ENCODE data around the gene FUT6.
"Not testable (repeated sequence)": the region's sequence is repeated elsewhere in the genome, so short reads cannot be mapped to it uniquely, and the experiment has no call there.

Gene FUT6

DNA sequence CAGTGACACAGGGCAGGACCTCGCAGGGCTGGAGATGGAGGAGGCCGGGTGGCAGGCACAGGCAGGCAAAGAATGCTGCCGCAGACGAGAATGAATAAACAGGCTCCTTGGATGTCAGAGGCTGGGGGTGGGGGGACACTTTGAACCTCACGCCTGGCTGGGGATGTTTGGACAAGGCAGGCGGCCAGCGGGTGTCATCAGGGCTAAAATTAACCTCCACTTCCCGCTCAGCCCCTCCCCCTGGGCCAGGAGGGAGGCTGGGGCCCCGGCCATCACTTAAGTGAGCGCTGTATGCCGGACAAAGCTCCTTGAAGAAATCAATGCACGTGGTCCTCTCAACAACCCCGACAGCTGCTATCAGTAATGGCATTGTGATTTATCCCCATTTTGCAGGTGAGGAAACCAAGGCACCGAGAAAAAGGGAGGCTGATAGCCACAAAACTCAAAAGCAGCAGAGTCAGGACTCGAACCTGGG lies 41.1 kb upstream of the FUT6 start:
- Mint-ChIP-seq H3K27me3 (ENCODE audit: low read depth, poor library complexity) (peaks cover 17% of the 10 kb centered on the region), H3K9me3 (peaks cover 3% of the 10 kb centered on the region), H3K4me3 (no peak overlapping the region), H3K27ac (no peak overlapping the region), H3K4me1 (peaks cover 61% of the 10 kb centered on the region), H3K36me3 (ENCODE audit: low read depth) (no peaks in the 10 kb centered on the region)
- TF ChIP-seq, protein P1, sequence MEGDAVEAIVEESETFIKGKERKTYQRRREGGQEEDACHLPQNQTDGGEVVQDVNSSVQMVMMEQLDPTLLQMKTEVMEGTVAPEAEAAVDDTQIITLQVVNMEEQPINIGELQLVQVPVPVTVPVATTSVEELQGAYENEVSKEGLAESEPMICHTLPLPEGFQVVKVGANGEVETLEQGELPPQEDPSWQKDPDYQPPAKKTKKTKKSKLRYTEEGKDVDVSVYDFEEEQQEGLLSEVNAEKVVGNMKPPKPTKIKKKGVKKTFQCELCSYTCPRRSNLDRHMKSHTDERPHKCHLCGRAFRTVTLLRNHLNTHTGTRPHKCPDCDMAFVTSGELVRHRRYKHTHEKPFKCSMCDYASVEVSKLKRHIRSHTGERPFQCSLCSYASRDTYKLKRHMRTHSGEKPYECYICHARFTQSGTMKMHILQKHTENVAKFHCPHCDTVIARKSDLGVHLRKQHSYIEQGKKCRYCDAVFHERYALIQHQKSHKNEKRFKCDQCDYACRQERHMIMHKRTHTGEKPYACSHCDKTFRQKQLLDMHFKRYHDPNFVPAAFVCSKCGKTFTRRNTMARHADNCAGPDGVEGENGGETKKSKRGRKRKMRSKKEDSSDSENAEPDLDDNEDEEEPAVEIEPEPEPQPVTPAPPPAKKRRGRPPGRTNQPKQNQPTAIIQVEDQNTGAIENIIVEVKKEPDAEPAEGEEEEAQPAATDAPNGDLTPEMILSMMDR (IDR thresholded peaks at IDR 0.05): no peak
- DNase-seq: peak; percentile 44

DNA sequence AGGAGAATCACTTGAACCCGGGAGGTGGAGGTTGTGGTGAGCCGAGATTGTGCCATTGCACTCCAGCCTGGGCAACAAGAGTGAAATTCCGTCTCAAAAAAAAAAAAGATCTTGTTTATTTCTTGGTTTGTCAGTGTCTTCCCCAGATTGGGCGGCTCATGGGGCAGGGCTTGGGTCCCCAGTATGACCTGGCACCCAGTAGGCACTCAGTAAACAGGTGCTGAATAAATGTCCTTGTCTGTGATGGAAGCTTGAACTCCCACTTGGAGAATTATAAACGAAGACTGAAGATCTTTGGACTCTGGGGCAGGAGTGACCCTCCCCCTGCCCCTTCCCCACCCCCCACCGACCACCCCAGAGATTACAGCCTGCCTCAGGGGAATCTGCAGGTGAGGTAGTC lies 40.7 kb upstream of the FUT6 start:
- Mint-ChIP-seq H3K4me3 (no peak overlapping the region), H3K27ac (no peak overlapping the region), H3K4me1 (peaks cover 56% of the 10 kb centered on the region), H3K9me3 (peaks cover under 1% of the 10 kb centered on the region), H3K36me3 (ENCODE audit: low read depth) (no peaks in the 10 kb centered on the region), H3K27me3 (ENCODE audit: low read depth, poor library complexity) (peaks cover 14% of the 10 kb centered on the region)
- no peak for DNase-seq
- TF ChIP-seq, protein P1 (IDR thresholded peaks at IDR 0.05): no peak

DNA sequence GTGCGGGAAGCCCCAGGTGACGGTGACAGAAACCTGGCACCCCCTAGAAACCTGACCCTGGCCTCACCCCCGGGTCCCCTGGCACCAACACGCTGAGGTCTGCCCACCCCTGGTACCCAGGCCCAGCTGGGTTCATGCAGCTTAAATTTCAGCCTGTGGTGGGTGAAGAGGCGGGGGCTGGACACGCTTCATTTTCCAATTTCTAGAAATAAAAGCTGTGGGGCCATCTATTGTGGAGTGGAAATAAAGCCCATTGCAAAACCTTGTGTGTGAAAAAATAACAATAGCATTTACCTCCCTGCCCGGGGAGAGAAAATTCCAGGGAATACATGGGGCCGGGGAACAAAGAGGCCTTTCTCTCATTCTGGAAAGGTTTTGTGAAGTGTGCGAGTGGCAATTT lies 38.4 kb upstream of the FUT6 start:
- TF ChIP-seq, protein P1 (IDR thresholded peaks at IDR 0.05): no peak
- DNase-seq: no peak
- Mint-ChIP-seq H3K36me3 (ENCODE audit: low read depth) (no peaks in the 10 kb centered on the region), H3K4me1 (peaks cover 50% of the 10 kb centered on the region), H3K27me3 (ENCODE audit: low read depth, poor library complexity) (peaks cover 8% of the 10 kb centered on the region), H3K4me3 (no peak overlapping the region), H3K9me3 (no peaks in the 10 kb centered on the region), H3K27ac (no peak overlapping the region)

DNA sequence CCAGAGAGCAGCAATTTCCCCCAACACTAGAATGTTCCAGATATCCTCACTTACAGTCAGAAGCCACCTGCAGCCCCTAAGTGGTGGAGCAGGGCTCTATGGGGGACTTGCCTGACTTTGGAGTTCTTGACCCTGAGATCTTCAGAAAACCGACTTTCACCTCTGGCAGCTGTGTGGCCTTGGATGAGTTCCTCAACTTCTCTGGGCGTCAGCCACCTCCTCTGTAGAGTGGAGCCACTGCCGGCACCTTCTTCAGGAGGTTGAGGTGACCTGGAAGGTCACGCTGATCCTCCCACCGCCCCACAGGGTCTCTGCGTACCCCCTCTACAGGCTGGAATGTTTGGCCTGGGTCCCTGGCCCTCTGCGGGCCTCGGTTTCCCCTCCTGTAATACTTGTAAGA lies 37.9 kb upstream of the FUT6 start:
- Mint-ChIP-seq H3K27ac (no peak overlapping the region), H3K4me1 (peaks cover 46% of the 10 kb centered on the region), H3K4me3 (no peak overlapping the region), H3K36me3 (ENCODE audit: low read depth) (no peaks in the 10 kb centered on the region), H3K27me3 (ENCODE audit: low read depth, poor library complexity) (peaks cover 8% of the 10 kb centered on the region), H3K9me3 (no peaks in the 10 kb centered on the region)
- no peak for DNase-seq
- TF ChIP-seq, protein P1 (IDR thresholded peaks at IDR 0.05): no peak

DNA sequence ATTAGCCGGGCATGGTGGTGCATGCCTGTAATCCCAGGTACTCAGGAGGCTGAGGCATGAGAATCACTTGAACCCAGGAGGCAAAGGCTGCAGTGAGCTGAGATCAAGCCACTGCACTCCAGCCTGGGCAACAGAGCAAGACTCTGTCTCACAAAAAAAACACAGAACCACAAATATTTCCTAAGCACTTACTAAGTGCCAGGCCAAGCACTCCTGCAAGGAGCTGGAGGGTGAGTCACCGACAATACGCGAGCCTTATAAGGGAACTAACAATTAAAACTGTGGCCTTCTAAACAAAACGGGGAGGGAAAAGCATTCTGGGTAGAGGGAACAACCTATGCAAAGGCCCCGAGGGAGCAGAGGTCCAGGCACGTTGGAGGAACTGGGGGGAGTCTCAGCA lies 35.0 kb upstream of the FUT6 start:
- not testable (repeated sequence) for H3K27me3 Mint-ChIP-seq (ENCODE audit: low read depth, poor library complexity); H3K4me3 Mint-ChIP-seq; H3K27ac Mint-ChIP-seq; H3K9me3 Mint-ChIP-seq; H3K36me3 Mint-ChIP-seq (ENCODE audit: low read depth); DNase-seq
- H3K4me1 Mint-ChIP-seq: peaks cover 27% of the 10 kb centered on the region

DNA sequence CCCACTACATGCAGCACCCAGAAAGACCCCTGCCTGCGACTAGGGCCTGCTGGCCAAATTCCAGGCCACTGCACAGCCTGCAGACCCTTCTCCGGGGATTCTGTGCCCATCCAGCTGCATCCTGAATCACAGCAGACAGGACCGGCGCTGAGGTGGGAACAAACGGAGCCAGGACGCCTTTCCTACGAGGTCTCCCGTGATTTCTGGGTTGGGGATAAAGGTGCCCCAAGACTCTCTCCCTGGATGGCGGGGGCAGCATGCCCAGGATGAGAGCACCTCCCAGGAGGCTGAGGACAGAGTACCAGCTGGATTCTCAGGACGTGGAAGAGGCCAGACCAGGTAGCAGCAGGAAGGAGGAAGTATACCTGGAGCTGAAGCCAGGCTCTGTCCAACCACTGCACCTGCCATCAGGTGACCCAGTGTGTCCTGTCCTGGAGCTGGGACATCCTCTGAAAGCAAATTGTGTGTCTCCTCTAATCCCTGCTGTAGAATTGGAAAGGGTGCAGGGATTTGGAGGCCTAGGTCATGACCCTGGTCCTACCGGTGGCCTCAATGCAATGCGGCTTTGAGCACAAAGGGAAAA lies 34.2 kb upstream of the FUT6 start:
- no peak overlapping the region for H3K27ac Mint-ChIP-seq
- H3K4me3 Mint-ChIP-seq: no peak overlapping the region
- H3K4me1 Mint-ChIP-seq: peaks cover 19% of the 10 kb centered on the region
- no peaks in the 10 kb centered on the region for H3K9me3 Mint-ChIP-seq
- no peak for DNase-seq
- no peaks in the 10 kb centered on the region for H3K36me3 Mint-ChIP-seq (ENCODE audit: low read depth)
- TF ChIP-seq, protein P1 (IDR thresholded peaks at IDR 0.05): no peak
- peaks cover 1% of the 10 kb centered on the region for H3K27me3 Mint-ChIP-seq (ENCODE audit: low read depth, poor library complexity)

All from nephron progenitor cell (in vitro differentiated cells).